Esophagus squamous epithelium (tissue), 4 donors: ENCODE results near the gene CMYA5.

Experiments
- POLR2A ChIP-seq, 4 donors: fragments of 450-650 bp; IDR thresholded peaks; one replicate each; pipeline ENCODE4 v1.6.1; 2017; ENCODE audit warnings: antibody characterized with exemption in 4 of 4, mild to moderate bottlenecking in 4 of 4, moderate library complexity in 3 of 4
- TF ChIP-seq, protein P1 (sequence below), 6 experiments: fragments of 450-650 bp in 4 of 6; fragments of 200-600 bp in 2 of 6; sonication (generic) in 2 of 6; IDR thresholded peaks; one replicate each; pipeline ENCODE4 v1.5.1; 2016 to 2019; ENCODE audit warnings: antibody characterized with exemption in 6 of 6, mild to moderate bottlenecking in 4 of 6, moderate library complexity in 4 of 6

DNA sequence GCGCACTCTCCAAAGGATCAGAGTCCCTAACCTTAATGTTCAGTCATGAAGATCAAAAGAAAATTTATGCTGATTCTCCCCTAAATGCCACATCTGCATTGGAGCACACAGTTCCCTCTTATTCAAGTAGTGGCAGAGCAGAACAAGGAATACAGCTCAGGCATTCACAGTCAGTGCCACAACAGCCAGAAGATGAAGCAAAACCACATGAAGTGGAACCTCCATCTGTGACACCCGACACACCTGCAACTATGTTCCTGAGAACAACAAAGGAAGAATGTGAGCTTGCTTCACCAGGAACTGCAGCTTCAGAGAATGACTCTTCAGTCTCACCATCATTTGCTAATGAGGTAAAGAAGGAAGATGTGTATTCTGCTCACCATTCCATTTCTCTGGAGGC, 40.0 kb downstream of the CMYA5 start:
- TF ChIP-seq POLR2A (IDR thresholded peaks at IDR 0.05), result no peak
- TF ChIP-seq, protein P1, sequence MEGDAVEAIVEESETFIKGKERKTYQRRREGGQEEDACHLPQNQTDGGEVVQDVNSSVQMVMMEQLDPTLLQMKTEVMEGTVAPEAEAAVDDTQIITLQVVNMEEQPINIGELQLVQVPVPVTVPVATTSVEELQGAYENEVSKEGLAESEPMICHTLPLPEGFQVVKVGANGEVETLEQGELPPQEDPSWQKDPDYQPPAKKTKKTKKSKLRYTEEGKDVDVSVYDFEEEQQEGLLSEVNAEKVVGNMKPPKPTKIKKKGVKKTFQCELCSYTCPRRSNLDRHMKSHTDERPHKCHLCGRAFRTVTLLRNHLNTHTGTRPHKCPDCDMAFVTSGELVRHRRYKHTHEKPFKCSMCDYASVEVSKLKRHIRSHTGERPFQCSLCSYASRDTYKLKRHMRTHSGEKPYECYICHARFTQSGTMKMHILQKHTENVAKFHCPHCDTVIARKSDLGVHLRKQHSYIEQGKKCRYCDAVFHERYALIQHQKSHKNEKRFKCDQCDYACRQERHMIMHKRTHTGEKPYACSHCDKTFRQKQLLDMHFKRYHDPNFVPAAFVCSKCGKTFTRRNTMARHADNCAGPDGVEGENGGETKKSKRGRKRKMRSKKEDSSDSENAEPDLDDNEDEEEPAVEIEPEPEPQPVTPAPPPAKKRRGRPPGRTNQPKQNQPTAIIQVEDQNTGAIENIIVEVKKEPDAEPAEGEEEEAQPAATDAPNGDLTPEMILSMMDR (IDR thresholded peaks at IDR 0.05), result no peak
